ENCODE measurements around the gene CXorf51B.
"Not testable (repeated sequence)": the region's sequence is repeated elsewhere in the genome, so short reads cannot be mapped to it uniquely, and the experiment has no call there.

Gene CXorf51B

DNA sequence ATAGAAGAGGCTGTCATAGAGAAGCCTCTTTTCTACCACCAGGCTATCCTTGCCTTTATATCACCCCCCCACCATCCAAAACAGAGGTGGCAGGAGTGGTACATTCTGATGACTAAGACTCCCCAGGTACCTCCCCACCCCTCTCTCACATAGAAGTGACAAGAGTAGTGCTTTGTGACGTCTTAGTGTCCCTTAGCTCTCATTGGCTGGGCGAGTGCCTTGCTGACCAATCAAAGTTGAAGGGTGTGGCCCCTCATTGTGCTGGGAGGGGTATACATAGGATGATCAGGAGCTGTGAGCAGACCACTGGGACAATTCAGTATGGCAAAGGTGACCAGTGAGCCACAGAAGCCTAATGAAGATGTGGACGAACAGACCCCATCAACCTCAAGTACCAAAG lies at the start of gene CXorf51B:
CXorf51B (plus strand) TSS at position 301 of the 400 bp plus-strand sequence; CDS start at position 322, 21 bp downstream.
- not testable (repeated sequence) for DNase-seq (ENCODE audit: low read depth)

DNA sequence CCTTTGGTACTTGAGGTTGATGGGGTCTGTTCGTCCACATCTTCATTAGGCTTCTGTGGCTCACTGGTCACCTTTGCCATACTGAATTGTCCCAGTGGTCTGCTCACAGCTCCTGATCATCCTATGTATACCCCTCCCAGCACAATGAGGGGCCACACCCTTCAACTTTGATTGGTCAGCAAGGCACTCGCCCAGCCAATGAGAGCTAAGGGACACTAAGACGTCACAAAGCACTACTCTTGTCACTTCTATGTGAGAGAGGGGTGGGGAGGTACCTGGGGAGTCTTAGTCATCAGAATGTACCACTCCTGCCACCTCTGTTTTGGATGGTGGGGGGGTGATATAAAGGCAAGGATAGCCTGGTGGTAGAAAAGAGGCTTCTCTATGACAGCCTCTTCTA lies 5.1 kb downstream of the CXorf51B start, which contains the start of gene CXorf51A:
CXorf51A (minus strand) TSS at position 101 of the 400 bp plus-strand sequence; CDS start at position 80, 21 bp downstream.
- DNase-seq (ENCODE audit: low read depth) = not testable (repeated sequence)

DNA sequence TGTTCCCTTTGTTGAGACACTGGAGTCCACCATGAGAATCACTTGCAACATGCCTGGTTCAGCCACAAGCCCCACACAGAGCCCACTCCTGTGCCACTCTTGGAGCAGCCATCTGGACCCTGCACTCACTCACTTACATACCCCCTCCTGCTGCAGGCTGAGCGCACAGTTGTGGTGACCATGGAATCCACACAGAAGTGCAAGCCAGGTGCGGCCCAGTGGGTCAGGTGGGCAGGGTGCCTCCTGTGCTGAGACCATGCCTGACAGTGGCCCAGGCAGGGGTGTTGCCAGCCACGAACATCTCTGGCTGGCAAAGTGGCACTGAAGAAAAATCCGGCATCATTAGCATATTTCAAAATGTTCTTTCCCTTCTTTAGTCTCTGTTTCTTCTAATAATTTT lies 22.4 kb downstream of the CXorf51B start:
- no peak for DNase-seq (ENCODE audit: low read depth)

DNA sequence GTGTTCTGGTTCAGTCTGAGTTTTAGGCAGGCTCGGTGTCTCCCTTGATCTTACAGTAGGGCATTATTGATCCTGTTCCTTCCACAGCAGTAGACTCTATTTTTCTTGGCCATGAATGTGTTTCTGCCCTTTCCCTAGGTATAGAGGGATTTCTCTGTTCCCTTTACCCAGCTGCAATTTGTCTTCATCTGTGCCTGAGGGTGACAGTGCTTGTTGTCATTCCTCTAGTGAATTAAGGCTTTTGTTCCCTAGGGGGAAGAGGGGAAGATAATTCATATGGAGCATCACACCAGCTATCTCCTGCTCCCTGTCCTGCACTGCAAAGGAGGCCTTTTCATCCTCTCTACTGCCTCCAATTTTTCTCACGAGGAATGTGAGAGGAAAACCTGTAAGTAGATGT lies 44.7 kb downstream of the CXorf51B start:
- no peak for DNase-seq (ENCODE audit: low read depth)
